ENCODE measurements around the gene SDK1. TPM values are rescaled to one million over a fixed set of nuclear protein-coding genes. Genes with fewer than 3 reads are reported as not detected.

The SDK1 gene
- total RNA-seq, 1 experiment from 2014 or later = 9.3 TPM

GRCh38 chr7:3591219-3591618, 290.2 kb downstream of the SDK1 start (continued):
- TF ChIP-seq ERG (CRISPR knock-in tag; IDR thresholded peaks at IDR 0.05) (no peak), ZNF317 (CRISPR knock-in tag; IDR thresholded peaks at IDR 0.05; ENCODE audit: borderline replicate concordance, low read depth) (no peak), KAT7 (CRISPR knock-in tag; IDR thresholded peaks at IDR 0.05; ENCODE audit: borderline replicate concordance) (no peak), ZNF396 (CRISPR knock-in tag; IDR thresholded peaks at IDR 0.05; ENCODE audit: borderline replicate concordance) (no peak), ZBTB21 (CRISPR knock-in tag; IDR thresholded peaks at IDR 0.05; ENCODE audit: borderline replicate concordance) (no peak)
- TF ChIP-seq, protein P1, sequence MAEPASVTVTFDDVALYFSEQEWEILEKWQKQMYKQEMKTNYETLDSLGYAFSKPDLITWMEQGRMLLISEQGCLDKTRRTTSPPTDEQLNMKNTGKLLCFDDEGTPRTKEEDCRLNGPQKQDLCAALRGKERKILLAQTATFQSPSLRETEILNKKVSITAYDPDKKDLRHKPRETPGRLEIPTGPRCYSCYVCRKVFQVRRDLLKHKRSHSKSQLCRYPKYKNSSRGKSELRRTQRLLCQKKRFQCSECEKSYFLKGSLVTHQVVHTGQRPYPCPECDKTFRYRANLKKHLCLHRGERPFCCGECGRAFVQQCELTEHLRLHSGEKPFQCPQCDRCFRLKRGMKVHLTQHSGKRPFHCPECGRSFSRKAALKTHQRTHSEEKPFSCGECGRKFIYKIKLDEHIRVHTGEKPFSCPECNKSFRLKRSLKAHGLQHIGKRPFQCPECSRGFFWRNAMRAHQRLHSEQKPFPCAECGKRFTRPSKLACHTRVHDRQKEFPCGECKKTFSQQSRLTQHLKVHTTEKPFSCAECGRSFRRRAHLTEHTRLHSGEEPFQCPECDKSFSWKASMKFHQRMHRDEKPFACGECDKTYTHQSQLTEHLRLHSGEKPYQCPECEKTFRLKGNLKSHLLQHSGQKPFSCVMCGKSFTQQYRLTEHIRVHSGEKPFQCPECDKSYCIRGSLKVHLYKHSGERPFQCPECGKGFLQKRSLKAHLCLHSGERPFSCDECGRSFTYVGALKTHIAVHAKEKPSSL (CRISPR knock-in tag; conservative IDR thresholded peaks at IDR 0.05) = no peak

DNA sequence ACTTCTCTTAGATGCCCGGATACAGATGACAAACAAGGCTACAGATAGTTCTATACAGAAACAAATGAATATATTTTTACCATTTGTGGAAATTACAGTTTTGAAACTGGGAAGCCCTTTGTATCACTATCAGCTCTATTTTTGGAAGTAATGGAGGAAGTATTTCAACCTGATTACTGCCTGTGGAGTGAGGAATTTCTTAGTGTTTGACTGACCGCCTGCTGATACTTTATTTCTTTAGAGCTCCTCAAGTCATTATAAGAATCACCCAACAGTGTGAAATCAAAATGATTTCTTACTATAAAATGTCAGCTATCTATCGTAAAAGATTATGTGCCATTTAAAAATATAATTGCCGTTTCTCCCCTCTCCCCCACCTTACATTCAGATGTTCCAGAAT, 290.9 kb downstream of the SDK1 start:
- Mint-ChIP-seq H3K4me3 (no peak overlapping the region), H3K27ac (no peak overlapping the region), H3K9me3 (no peaks in the 10 kb centered on the region), H3K4me1 (peaks cover 28% of the 10 kb centered on the region), H3K27me3 (ENCODE audit: low read depth) (no peaks in the 10 kb centered on the region), H3K36me3 (no peaks in the 10 kb centered on the region)
- ChIA-PET CTCF (interaction anchor here (1.0 to 2.0 kb wide), 3 partner anchors 47 to 634 kb away, joined by 3 to 6 read pairs (median 4); no protein-coding TSS in a partner anchor), POLR2A (no interaction called here)
- ATAC-seq (no peak), DNase-seq (ENCODE audit: low spot score) (no peak)
- TF ChIP-seq FOXP1 (CRISPR knock-in tag; IDR thresholded peaks at IDR 0.05; ENCODE audit: borderline replicate concordance) = no peak
- no peak for TF ChIP-seq GABPB1 (CRISPR knock-in tag; IDR thresholded peaks at IDR 0.05)
- TF ChIP-seq SMAD3 (CRISPR knock-in tag; IDR thresholded peaks at IDR 0.05; ENCODE audit: borderline replicate concordance) = no peak
- TF ChIP-seq, protein P2, sequence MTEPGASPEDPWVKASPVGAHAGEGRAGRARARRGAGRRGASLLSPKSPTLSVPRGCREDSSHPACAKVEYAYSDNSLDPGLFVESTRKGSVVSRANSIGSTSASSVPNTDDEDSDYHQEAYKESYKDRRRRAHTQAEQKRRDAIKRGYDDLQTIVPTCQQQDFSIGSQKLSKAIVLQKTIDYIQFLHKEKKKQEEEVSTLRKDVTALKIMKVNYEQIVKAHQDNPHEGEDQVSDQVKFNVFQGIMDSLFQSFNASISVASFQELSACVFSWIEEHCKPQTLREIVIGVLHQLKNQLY (CRISPR knock-in tag; IDR thresholded peaks at IDR 0.05) = no peak
- TF ChIP-seq RELA (CRISPR knock-in tag; IDR thresholded peaks at IDR 0.05; ENCODE audit: borderline replicate concordance) = no peak
- TF ChIP-seq, protein P1 (CRISPR knock-in tag; conservative IDR thresholded peaks at IDR 0.05) = no peak
- no peak for TF ChIP-seq STAT6 (CRISPR knock-in tag; conservative IDR thresholded peaks at IDR 0.05; ENCODE audit: low read depth)
- TF ChIP-seq ZNF317 (CRISPR knock-in tag; IDR thresholded peaks at IDR 0.05; ENCODE audit: borderline replicate concordance, low read depth) = no peak
- no peak for TF ChIP-seq CREB1 (CRISPR knock-in tag; IDR thresholded peaks at IDR 0.05)
- TF ChIP-seq SMAD4 (CRISPR knock-in tag; IDR thresholded peaks at IDR 0.05) = no peak

Measured in WTC11 (cell line).